PFSK-1 (cell line): Measurements from ENCODE around the gene BCR.

ENCODE experiments used
- FOXP2 ChIP-seq: optimal IDR thresholded peaks from 2 replicates; pipeline ENCODE3; 2011; ENCODE audit warnings: borderline replicate concordance, control low read depth, inconsistent platforms; ENCODE audit not compliant: insufficient read depth; ENCODE audit errors: extremely low read length, extremely low read depth
- POLR2AphosphoS5 ChIP-seq: IDR thresholded peaks from 2 replicates; pipeline ENCODE4 v1.6.1; 2012; ENCODE audit warnings: low read depth, mild to moderate bottlenecking, control low read depth, low read length, moderate library complexity
- REST ChIP-seq, 2 experiments: IDR thresholded peaks; 2 replicates each; pipeline versions ENCODE4 v1.6.1 to v1.8.0; 2011 to 2012; ENCODE audit warnings: low read depth in 2 of 2, low read length in 2 of 2, control low read depth in 1 of 2, inconsistent platforms in 1 of 2, mild to moderate bottlenecking in 1 of 2, moderate library complexity in 1 of 2; ENCODE audit not compliant: insufficient read depth in 1 of 2
- SIN3A ChIP-seq: IDR thresholded peaks from 2 replicates; pipeline ENCODE4 v1.6.1; 2012; ENCODE audit warnings: mild to moderate bottlenecking, low read length, moderate library complexity, borderline replicate concordance; ENCODE audit not compliant: insufficient read depth
- TAF1 ChIP-seq: IDR thresholded peaks from 2 replicates; pipeline ENCODE4 v1.6.1; 2012; ENCODE audit warnings: low read length, control low read depth, borderline replicate concordance; ENCODE audit not compliant: insufficient read depth

GRCh38 chr22:23168391-23169042, 11.8 kb upstream of the BCR start:
- TF ChIP-seq POLR2AphosphoS5 = no peak
- TF ChIP-seq SIN3A = no peak
- TF ChIP-seq REST (IDR thresholded peaks at IDR 0.05; ENCODE audit: insufficient read depth in 1 of 2, low read depth in 2 of 2, low read length in 2 of 2) = no peak
- no peak for TF ChIP-seq TAF1
- no peak for TF ChIP-seq FOXP2
